Measurements from ENCODE around the gene NEO1. TPM values are rescaled to one million over a fixed set of nuclear protein-coding genes. Genes with fewer than 3 reads are reported as not detected.

The NEO1 gene
- total RNA-seq, 1 donor from 2014 or later: 75.6 TPM

DNA sequence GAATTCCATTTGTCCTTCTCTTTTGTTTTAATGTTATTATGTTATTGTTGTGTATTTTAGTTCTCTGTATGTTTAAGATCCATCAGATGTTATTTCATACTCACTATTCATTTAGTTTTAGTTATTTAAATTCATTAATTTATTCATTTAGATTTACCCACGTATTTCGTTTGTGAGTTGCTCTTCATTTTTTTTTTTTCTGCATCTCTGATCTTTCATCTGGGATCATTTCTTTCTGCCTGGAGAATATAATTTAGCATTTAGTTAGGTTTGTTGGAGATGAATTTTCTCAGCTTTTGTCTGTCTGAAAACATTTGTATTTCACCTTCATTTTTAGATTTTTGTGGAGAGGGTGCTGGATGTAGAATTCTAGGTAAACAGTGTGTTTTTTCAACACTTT lies 12.9 kb downstream of the NEO1 start:
- TF ChIP-seq, protein P1, sequence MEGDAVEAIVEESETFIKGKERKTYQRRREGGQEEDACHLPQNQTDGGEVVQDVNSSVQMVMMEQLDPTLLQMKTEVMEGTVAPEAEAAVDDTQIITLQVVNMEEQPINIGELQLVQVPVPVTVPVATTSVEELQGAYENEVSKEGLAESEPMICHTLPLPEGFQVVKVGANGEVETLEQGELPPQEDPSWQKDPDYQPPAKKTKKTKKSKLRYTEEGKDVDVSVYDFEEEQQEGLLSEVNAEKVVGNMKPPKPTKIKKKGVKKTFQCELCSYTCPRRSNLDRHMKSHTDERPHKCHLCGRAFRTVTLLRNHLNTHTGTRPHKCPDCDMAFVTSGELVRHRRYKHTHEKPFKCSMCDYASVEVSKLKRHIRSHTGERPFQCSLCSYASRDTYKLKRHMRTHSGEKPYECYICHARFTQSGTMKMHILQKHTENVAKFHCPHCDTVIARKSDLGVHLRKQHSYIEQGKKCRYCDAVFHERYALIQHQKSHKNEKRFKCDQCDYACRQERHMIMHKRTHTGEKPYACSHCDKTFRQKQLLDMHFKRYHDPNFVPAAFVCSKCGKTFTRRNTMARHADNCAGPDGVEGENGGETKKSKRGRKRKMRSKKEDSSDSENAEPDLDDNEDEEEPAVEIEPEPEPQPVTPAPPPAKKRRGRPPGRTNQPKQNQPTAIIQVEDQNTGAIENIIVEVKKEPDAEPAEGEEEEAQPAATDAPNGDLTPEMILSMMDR (conservative IDR thresholded peaks at IDR 0.05): no peak

DNA sequence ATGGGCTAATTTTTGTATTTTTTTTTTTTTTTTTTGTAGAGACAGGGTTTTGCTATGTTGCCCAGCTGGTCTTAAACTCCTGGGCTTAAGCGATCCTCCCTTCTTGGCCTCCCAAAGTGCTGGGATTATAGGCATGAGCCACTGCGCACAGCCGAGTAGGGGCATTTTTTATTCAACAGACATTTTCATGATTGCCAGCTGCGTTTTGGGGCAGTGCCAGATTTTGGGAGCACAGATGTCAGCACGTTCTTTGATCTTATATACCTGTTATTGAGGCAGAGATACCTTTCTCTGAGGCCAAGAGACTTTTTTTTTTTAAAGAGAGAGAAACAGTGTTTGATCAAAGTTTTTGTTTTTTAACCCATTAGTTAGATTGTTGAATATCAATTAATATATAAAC lies 16.8 kb downstream of the NEO1 start:
- Mint-ChIP-seq H3K9me3 (no peaks in the 10 kb centered on the region), H3K27me3 (ENCODE audit: low read depth) (no peaks in the 10 kb centered on the region), H3K4me3 (no peak overlapping the region), H3K27ac (ENCODE audit: unreplicated experiment) (no peak overlapping the region), H3K36me3 (ENCODE audit: low read depth) (no peaks in the 10 kb centered on the region), H3K4me1 (peaks cover 11% of the 10 kb centered on the region)
- DNase-seq (ENCODE audit: low read depth, low spot score): no peak
- TF ChIP-seq, protein P1 (conservative IDR thresholded peaks at IDR 0.05): no peak

More for the DNA sequence above, 12.9 kb downstream of the NEO1 start:
- no peaks in the 10 kb centered on the region for H3K27me3 Mint-ChIP-seq (ENCODE audit: low read depth)
- no peak overlapping the region for H3K4me3 Mint-ChIP-seq
- H3K4me1 Mint-ChIP-seq: peaks cover 20% of the 10 kb centered on the region
- no peak for DNase-seq (ENCODE audit: low read depth, low spot score)
- H3K36me3 Mint-ChIP-seq (ENCODE audit: low read depth): no peaks in the 10 kb centered on the region
- no peak overlapping the region for H3K27ac Mint-ChIP-seq (ENCODE audit: unreplicated experiment)
- no peaks in the 10 kb centered on the region for H3K9me3 Mint-ChIP-seq

DNA sequence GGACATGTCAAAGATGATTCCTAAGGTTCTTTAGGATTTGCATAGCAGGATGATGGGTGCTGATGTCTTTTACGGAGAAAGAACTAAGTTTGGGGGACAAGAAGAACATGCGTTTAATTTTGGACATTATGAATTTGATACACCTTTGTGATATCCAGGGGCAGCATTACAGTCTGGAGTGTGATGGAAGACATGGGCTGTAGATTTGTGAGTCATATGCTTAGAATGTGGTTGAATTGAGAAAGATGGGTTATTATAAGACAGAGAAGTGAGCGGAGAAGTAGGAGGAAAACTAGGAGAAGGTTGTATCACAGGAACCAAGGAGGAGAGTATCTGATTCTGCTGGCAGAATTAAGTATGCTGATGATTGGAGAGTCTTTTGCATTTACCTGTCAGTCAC lies 20.6 kb downstream of the NEO1 start:
- H3K4me1 Mint-ChIP-seq: peaks cover 3% of the 10 kb centered on the region
- TF ChIP-seq, protein P1 (conservative IDR thresholded peaks at IDR 0.05): no peak
- H3K4me3 Mint-ChIP-seq: no peak overlapping the region
- no peak overlapping the region for H3K27ac Mint-ChIP-seq (ENCODE audit: unreplicated experiment)
- DNase-seq (ENCODE audit: low read depth, low spot score): no peak
- no peaks in the 10 kb centered on the region for H3K36me3 Mint-ChIP-seq (ENCODE audit: low read depth)
- no peaks in the 10 kb centered on the region for H3K27me3 Mint-ChIP-seq (ENCODE audit: low read depth)
- no peaks in the 10 kb centered on the region for H3K9me3 Mint-ChIP-seq

DNA sequence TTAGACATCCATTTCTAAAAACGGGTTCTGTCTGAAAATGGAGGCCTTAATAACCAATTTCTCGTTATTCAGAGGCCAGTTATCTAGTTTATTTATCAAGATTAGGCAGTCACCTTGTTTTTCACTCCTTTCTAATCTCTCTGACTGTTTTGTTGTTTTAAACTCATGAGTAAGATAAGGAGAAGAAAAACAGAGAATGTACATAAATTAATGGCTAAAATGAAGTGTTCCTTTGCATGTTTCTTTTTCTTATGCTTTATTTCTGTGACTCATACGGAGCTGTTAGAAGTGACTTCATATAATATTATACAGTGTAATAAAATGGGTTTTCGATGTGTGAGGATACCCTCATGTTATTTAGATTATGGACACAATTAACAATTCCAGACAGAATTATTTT lies 22.0 kb downstream of the NEO1 start:
- H3K4me3 Mint-ChIP-seq: no peak overlapping the region

DNA sequence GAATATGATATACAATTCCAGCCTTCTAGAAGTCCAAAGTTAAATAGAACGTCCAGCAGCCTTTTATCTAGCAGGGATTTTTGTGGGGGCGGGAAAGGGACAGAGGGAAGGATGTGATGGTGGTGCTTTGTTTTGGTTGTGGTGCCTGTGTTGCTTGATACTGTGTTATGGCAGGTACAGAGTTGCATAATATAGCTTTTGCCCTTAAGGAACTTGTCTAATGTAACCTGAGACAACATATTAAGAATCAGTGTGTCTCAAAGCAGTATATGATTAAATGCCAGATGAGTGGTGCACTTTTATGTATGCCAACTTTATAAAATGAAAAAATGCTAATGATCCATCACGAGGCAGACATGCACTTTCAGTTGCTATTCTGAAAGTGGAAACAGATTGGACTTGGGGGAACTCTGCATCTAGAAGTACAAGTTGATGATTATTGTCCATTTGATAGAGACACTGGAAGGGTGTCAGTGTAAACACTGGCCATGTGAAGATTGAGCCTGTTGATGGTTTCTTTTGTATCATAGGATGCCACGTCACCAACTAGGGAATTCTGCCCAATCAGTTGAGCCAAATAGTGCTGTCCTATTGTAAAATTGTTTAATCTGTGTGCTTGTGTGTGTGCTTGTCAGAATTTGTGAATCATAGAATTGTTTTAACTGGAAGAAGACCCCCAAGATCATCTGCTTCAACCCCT lies 23.0 kb downstream of the NEO1 start:
- Mint-ChIP-seq H3K4me3 (no peak overlapping the region), H3K9me3 (no peaks in the 10 kb centered on the region), H3K4me1 (peaks cover 9% of the 10 kb centered on the region), H3K36me3 (ENCODE audit: low read depth) (no peaks in the 10 kb centered on the region), H3K27ac (ENCODE audit: unreplicated experiment) (no peak overlapping the region), H3K27me3 (ENCODE audit: low read depth) (no peaks in the 10 kb centered on the region)
- DNase-seq (ENCODE audit: low read depth, low spot score): no peak
- TF ChIP-seq, protein P1 (conservative IDR thresholded peaks at IDR 0.05): no peak

More for the DNA sequence above, 22.0 kb downstream of the NEO1 start:
- Mint-ChIP-seq H3K27me3 (ENCODE audit: low read depth) (no peaks in the 10 kb centered on the region), H3K36me3 (ENCODE audit: low read depth) (no peaks in the 10 kb centered on the region), H3K9me3 (no peaks in the 10 kb centered on the region), H3K27ac (ENCODE audit: unreplicated experiment) (no peak overlapping the region), H3K4me1 (peaks cover 9% of the 10 kb centered on the region)
- no peak for DNase-seq (ENCODE audit: low read depth, low spot score)
- TF ChIP-seq, protein P1 (conservative IDR thresholded peaks at IDR 0.05): no peak

Data from neural crest cell (in vitro differentiated cells).